Bronchial epithelial cell (primary cell): ENCODE results near the gene CGREF1. TPM values are rescaled to one million over a fixed set of nuclear protein-coding genes. Genes with fewer than 3 reads are reported as not detected.

Experiments
- DNase-seq: peaks from one replicate; pipeline ENCODE4 v3.0.0-alpha.2; 2010; ENCODE audit warnings: low read depth
- FAIRE-seq: peaks from 2 replicates; lab custom pipeline; 2011; peaks lifted over from hg19 to GRCh38; lab: Jason Lieb, UNC
- H3K27me3 ChIP-seq: 2 replicates; pipeline ENCODE4 v1.5.1; 2011; ENCODE audit warnings: low read length; ENCODE audit not compliant: control insufficient read depth, insufficient read depth
- H3K36me3 ChIP-seq: 2 replicates; pipeline ENCODE4 v1.5.1; 2011; ENCODE audit warnings: low read length; ENCODE audit not compliant: control insufficient read depth, insufficient read depth
- H3K4me3 ChIP-seq: 2 replicates; pipeline ENCODE4 v1.5.1; 2011; ENCODE audit warnings: mild to moderate bottlenecking, low read depth, low read length, control low read depth
- total RNA-seq: library from RNA; depleted of rRNA; stranded (reverse); fragments of >200 nt; gene quantifications from 2 replicates; pipeline ENCODE4 v1.2.1, GENCODE V29; 2014
- TF ChIP-seq, protein P1 (sequence below): IDR thresholded peaks from 2 replicates; pipeline ENCODE4 v1.5.1; 2011; ENCODE audit warnings: mild to moderate bottlenecking, moderate library complexity, low read length, control low read depth, inconsistent platforms; ENCODE audit not compliant: insufficient read depth, severe bottlenecking

CGREF1 gene
- total RNA-seq, 1 donor from 2014 or later: 0.53 TPM

DNA sequence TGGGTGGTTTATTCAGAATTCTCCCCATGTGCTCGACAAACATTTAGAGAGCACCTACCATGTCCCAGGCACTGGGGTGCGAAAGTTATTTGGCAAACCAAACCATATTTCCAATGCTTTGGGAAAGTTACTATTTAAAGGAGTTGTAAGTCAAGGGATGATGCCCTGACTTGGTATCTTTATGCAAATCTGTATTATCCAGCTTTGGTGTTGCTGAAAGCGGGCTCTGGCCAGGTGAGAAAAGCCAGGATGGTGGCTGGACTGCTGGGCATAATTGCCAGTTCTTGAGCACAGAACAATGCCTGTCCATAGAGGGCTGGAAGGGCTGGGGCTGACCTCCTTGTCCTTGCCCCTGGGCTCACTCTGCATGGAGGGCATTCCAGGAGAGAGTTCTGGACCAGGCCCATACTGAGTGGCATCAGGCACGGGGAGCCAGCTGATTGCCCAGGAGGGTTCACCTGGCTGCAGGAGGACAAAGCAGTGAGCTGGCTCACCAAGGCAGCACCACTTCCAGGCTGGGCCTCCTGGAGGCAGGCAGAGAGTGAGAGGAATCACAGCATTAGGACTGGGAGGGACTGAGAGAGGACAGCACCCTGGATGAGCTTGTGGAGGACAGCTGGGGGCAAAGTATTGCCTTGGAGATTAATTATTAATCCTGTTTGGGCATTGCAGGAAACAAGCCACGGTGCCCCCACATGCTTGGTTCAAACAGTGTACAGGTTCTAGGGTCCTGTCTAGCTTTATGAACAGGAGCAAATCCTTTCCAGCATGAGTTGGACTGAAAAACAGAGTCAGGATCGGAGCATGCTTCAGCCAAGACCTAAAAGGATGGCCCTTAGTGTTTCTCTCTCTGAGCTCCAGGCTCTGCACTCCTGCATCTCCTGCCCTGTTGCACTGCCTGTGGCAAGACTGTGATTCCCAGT, 25.2 kb downstream of the CGREF1 start:
- Histone ChIP-seq H3K4me3 (no peak overlapping the region), H3K27me3 (no peaks in the 10 kb centered on the region), H3K36me3 (no peaks in the 10 kb centered on the region)
- DNase-seq (no peak), FAIRE-seq (no peak)
- TF ChIP-seq, protein P1, sequence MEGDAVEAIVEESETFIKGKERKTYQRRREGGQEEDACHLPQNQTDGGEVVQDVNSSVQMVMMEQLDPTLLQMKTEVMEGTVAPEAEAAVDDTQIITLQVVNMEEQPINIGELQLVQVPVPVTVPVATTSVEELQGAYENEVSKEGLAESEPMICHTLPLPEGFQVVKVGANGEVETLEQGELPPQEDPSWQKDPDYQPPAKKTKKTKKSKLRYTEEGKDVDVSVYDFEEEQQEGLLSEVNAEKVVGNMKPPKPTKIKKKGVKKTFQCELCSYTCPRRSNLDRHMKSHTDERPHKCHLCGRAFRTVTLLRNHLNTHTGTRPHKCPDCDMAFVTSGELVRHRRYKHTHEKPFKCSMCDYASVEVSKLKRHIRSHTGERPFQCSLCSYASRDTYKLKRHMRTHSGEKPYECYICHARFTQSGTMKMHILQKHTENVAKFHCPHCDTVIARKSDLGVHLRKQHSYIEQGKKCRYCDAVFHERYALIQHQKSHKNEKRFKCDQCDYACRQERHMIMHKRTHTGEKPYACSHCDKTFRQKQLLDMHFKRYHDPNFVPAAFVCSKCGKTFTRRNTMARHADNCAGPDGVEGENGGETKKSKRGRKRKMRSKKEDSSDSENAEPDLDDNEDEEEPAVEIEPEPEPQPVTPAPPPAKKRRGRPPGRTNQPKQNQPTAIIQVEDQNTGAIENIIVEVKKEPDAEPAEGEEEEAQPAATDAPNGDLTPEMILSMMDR: no peak

DNA sequence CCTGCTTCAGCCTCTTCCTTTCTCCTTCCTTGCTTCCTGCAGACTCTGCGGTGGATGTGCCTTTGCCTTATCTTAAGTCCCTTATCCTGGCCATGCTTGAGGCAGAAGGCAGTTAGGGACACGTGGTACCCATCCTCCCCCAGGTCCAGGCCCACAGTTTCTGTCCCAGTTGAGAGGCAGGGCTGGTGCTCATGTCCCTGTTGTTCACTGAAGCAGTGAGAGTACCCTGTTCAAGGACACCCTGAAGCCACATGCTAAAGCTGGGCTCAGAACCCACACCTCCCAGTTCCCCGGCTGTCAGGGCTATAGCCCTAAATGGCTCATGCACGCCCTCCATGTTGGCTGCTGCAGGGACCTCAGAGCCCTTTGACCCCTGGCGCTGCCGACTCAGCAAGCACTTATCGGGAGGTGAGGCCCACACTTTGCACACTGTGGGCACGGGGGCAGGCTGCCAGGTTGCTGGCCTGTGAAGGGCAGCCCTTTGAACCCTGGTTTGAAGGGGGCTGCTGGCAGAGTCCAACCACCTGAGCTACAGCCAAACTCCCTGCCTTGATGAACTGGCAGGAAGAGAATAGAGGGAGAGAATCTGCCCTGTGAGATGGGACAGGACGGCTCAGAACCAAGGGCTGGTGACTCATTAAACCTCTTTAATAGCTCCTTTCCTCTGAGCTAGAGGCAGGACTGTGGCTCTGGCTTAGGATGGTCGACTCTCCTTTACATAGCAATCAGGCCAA, 26.1 kb downstream of the CGREF1 start:
- TF ChIP-seq, protein P1: no peak
- Histone ChIP-seq H3K36me3 (no peaks in the 10 kb centered on the region), H3K27me3 (no peaks in the 10 kb centered on the region), H3K4me3 (no peak overlapping the region)
- no peak for FAIRE-seq
- no peak for DNase-seq

- H3K4me3 ChIP-seq: no peak overlapping the region
- DNase-seq (no peak), FAIRE-seq (no peak)
- no peaks in the 10 kb centered on the region for H3K27me3 ChIP-seq
- TF ChIP-seq, protein P1: no peak
- no peaks in the 10 kb centered on the region for H3K36me3 ChIP-seq
These were observed 26.9 kb downstream of the CGREF1 start for GRCh38 chr2:27091746-27092695.

- Histone ChIP-seq H3K4me3 (no peak overlapping the region), H3K27me3 (no peaks in the 10 kb centered on the region), H3K36me3 (no peaks in the 10 kb centered on the region)
- FAIRE-seq (no peak), DNase-seq (no peak)
- TF ChIP-seq, protein P1: no peak
These were observed 29.6 kb downstream of the CGREF1 start for GRCh38 chr2:27089111-27089954.

- no peak for DNase-seq
- no peak overlapping the region for H3K4me3 ChIP-seq
- H3K27me3 ChIP-seq: no peaks in the 10 kb centered on the region
- H3K36me3 ChIP-seq: no peaks in the 10 kb centered on the region
- TF ChIP-seq, protein P1: no peak
- no peak for FAIRE-seq
These were observed 30.3 kb downstream of the CGREF1 start for GRCh38 chr2:27088634-27089033.
